ENCODE data around the gene DNAJC18. TPM values are rescaled to one million over a fixed set of nuclear protein-coding genes. Genes with fewer than 3 reads are reported as not detected.

Gene DNAJC18
- total and polyA plus RNA-seq, 8 donors = under 0.01 to 12.1 (median 2.3) TPM; not detected in 1

GRCh38 chr5:139426203-139426885 lies 13.0 kb downstream of the DNAJC18 start:
- H3K27ac ChIP-seq = no peak overlapping the region
- DNase-seq = no peak
- H3K9me3 ChIP-seq = no peaks in the 10 kb centered on the region
- intact Hi-C loops (cut with DNase I; ENCODE audit: low total_unique reads) = no loop called here
- H3K27me3 ChIP-seq = no peaks in the 10 kb centered on the region
- peaks cover 10 to 78% (median 58%) of the 10 kb centered on the region in 4 donors for H3K36me3 ChIP-seq
- no peaks in the 10 kb centered on the region for H3K4me1 ChIP-seq
- WGBS, 5 donors = 66 to 85% (median 79%) methylated on average over 8 of the region's 8 CpGs
- no peak overlapping the region for H3K4me3 ChIP-seq
- no peak for TF ChIP-seq EP300 (IDR thresholded peaks at IDR 0.05)
- TF ChIP-seq POLR2A (IDR thresholded peaks at IDR 0.05) = no peak
- no peak for TF ChIP-seq CTCF (IDR thresholded peaks at IDR 0.05)

- TF ChIP-seq EP300 (IDR thresholded peaks at IDR 0.05) (no peak), POLR2A (IDR thresholded peaks at IDR 0.05) (no peak), POLR2AphosphoS5 (IDR thresholded peaks at IDR 0.05) (no peak), CTCF (IDR thresholded peaks at IDR 0.05) (no peak)
- Histone ChIP-seq H3K36me3 (peaks cover 10 to 78% (median 63%) of the 10 kb centered on the region in 4 donors), H3K27ac (no peak overlapping the region), H3K4me1 (no peaks in the 10 kb centered on the region), H3K4me3 (no peak overlapping the region), H3K27me3 (no peaks in the 10 kb centered on the region), H3K9me3 (no peaks in the 10 kb centered on the region)
- intact Hi-C loops (cut with DNase I; ENCODE audit: low total_unique reads) = no loop called here
- no peak for DNase-seq
- 91 to 97% (median 93%) methylated on average over 5 of the region's 5 CpGs for WGBS, 5 donors
Measured at GRCh38 chr5:139425497-139425896, 13.8 kb downstream of the DNAJC18 start.

GRCh38 chr5:139422307-139422893 lies 16.9 kb downstream of the DNAJC18 start:
- Histone ChIP-seq H3K4me3 (no peak overlapping the region), H3K4me1 (peaks cover 0 to 14% (median 4%) of the 10 kb centered on the region in 4 donors), H3K27ac (no peak overlapping the region), H3K36me3 (peaks cover 13 to 86% (median 69%) of the 10 kb centered on the region in 4 donors), H3K27me3 (no peaks in the 10 kb centered on the region), H3K9me3 (no peaks in the 10 kb centered on the region)
- peak in 1 of 2 donors; percentile 89 for DNase-seq
- WGBS, 5 donors = 34 to 44% (median 41%) methylated on average over 5 of the region's 5 CpGs
- intact Hi-C loops (cut with DNase I; ENCODE audit: low total_unique reads) = loop anchor here (5.0 kb wide), 1 partner anchor 90 kb away; no protein-coding TSS in a partner anchor
- peak in 5 of 7 experiments; percentile 64 to 79 (median 71) for TF ChIP-seq CTCF (IDR thresholded peaks at IDR 0.05)
- no peak for TF ChIP-seq EP300 (IDR thresholded peaks at IDR 0.05)
- TF ChIP-seq POLR2A (IDR thresholded peaks at IDR 0.05) = no peak
- peak in 2 of 3 donors; percentile 12 to 41 for TF ChIP-seq POLR2AphosphoS5 (IDR thresholded peaks at IDR 0.05)

GRCh38 chr5:139419226-139420192 lies 19.8 kb downstream of the DNAJC18 start:
- intact Hi-C loops (cut with DNase I; ENCODE audit: low total_unique reads) = loop anchor here (5.0 kb wide), 1 partner anchor 93 kb away; no protein-coding TSS in a partner anchor
- no peak overlapping the region for H3K27ac ChIP-seq
- no peak overlapping the region for H3K4me3 ChIP-seq
- H3K9me3 ChIP-seq = no peaks in the 10 kb centered on the region
- no peak for DNase-seq
- TF ChIP-seq POLR2AphosphoS5 (IDR thresholded peaks at IDR 0.05) (no peak), CTCF (IDR thresholded peaks at IDR 0.05) (no peak), EP300 (IDR thresholded peaks at IDR 0.05) (no peak)
- no peaks in the 10 kb centered on the region for H3K27me3 ChIP-seq
- peaks cover 9 to 61% (median 42%) of the 10 kb centered on the region in 4 donors for H3K36me3 ChIP-seq
- WGBS, 5 donors = 65 to 82% (median 76%) methylated on average over 9 of the region's 9 CpGs
- H3K4me1 ChIP-seq = peaks cover 5 to 43% (median 26%) of the 10 kb centered on the region in 4 donors
